Loucy (cell line): ENCODE measurements around the gene OSBPL8.

Source experiments
- H2AFZ ChIP-seq: fragments of 200-600 bp; sonication (generic); 2 replicates; pipeline ENCODE4 v1.6.0; 2016; ENCODE audit warnings: antibody characterized with exemption, mild to moderate bottlenecking, low read length, moderate library complexity
- H3F3A ChIP-seq: fragments of 200-600 bp; 2 replicates; pipeline ENCODE4 v1.6.0; 2016; ENCODE audit warnings: antibody characterized with exemption, low read depth, mild to moderate bottlenecking
- H3K27me3 ChIP-seq: fragments of 200-600 bp; sonication (generic); 2 replicates; pipeline ENCODE4 v1.6.1; 2014; ENCODE audit warnings: low read length, mild to moderate bottlenecking; ENCODE audit not compliant: insufficient read depth, poor library complexity, severe bottlenecking
- H3K36me3 ChIP-seq: fragments of 200-600 bp; sonication (generic); 2 replicates; pipeline ENCODE4 v1.6.1; 2016; ENCODE audit warnings: low read length; ENCODE audit not compliant: insufficient read depth
- H3K4me1 ChIP-seq: fragments of 200-600 bp; sonication (generic); 2 replicates; pipeline ENCODE4 v1.5.1; 2014; ENCODE audit warnings: low read length, mild to moderate bottlenecking; ENCODE audit not compliant: insufficient read depth, poor library complexity, severe bottlenecking
- H3K4me2 ChIP-seq: fragments of 200-600 bp; sonication (generic); 2 replicates; pipeline ENCODE4 v1.6.0; 2014; ENCODE audit warnings: antibody characterized with exemption, low read length, low read depth, mild to moderate bottlenecking; ENCODE audit not compliant: poor library complexity, severe bottlenecking
- H3K4me3 ChIP-seq: fragments of 200-600 bp; sonication (generic); 2 replicates; pipeline ENCODE4 v1.5.1; 2014; ENCODE audit warnings: low read length, mild to moderate bottlenecking, mixed read lengths; ENCODE audit not compliant: poor library complexity, severe bottlenecking
- H3K79me2 ChIP-seq: fragments of 200-600 bp; sonication (generic); 2 replicates; pipeline ENCODE4 v1.6.1; 2014; ENCODE audit warnings: low read length; ENCODE audit not compliant: insufficient read depth
- H3K9ac ChIP-seq: fragments of 200-600 bp; sonication (generic); 2 replicates; pipeline ENCODE4 v1.6.0; 2014; ENCODE audit warnings: mild to moderate bottlenecking, low read depth, low read length, moderate library complexity; ENCODE audit not compliant: poor library complexity, severe bottlenecking
- H3K9me2 ChIP-seq: fragments of 200-600 bp; sonication (generic); replicated peaks from 2 replicates; pipeline ENCODE4 v1.6.1; 2016; ENCODE audit warnings: low read depth, low read length, mixed read lengths
- H3K9me3 ChIP-seq: fragments of 200-600 bp; sonication (generic); 2 replicates; pipeline ENCODE4 v1.6.1; 2014; ENCODE audit warnings: mild to moderate bottlenecking, antibody characterized with exemption, low read length, low read depth; ENCODE audit not compliant: insufficient read depth
- H4K20me1 ChIP-seq: fragments of 200-600 bp; sonication (generic); 2 replicates; pipeline ENCODE4 v1.6.0; 2014; ENCODE audit warnings: antibody characterized with exemption, low read length, mild to moderate bottlenecking; ENCODE audit not compliant: insufficient read depth, poor library complexity, severe bottlenecking
- CTCF ChIP-seq: fragments of 200-600 bp; sonication (generic); conservative IDR thresholded peaks from 2 replicates; pipeline ENCODE4 v1.5.1; 2014; ENCODE audit warnings: mild to moderate bottlenecking, antibody characterized with exemption, low read length
- EZH2phosphoT487 ChIP-seq: fragments of 200-600 bp; IDR thresholded peaks from 2 replicates; pipeline ENCODE4 v1.6.1; 2018; ENCODE audit warnings: antibody characterized with exemption, mild to moderate bottlenecking, moderate library complexity, borderline replicate concordance

Gene OSBPL8

GRCh38 chr12:76537923-76538322, 21.6 kb downstream of the OSBPL8 start:
- Histone ChIP-seq H3K79me2 (peaks cover 89% of the 10 kb centered on the region), H2AFZ (no peak overlapping the region), H3K9me2 (no peaks in the 10 kb centered on the region), H3F3A (no peaks in the 10 kb centered on the region), H3K4me3 (no peak overlapping the region), H3K9ac (no peak overlapping the region), H3K4me1 (peaks cover 12% of the 10 kb centered on the region), H3K27me3 (no peaks in the 10 kb centered on the region), H4K20me1 (peaks cover 14% of the 10 kb centered on the region), H3K36me3 (peaks cover 7% of the 10 kb centered on the region), H3K9me3 (0 out of 2 replicates have a peak, but pooled peaks cover 3% of the 10 kb centered on the region), H3K4me2 (no peak overlapping the region)
- TF ChIP-seq CTCF (no peak), EZH2phosphoT487 (no peak)

GRCh38 chr12:76536546-76536945, 23.0 kb downstream of the OSBPL8 start:
- H3K36me3 ChIP-seq, result peaks cover 7% of the 10 kb centered on the region
- H4K20me1 ChIP-seq, result peaks cover 6% of the 10 kb centered on the region
- TF ChIP-seq EZH2phosphoT487 (no peak), CTCF (no peak)
- H3K79me2 ChIP-seq, result peaks cover 86% of the 10 kb centered on the region
- no peaks in the 10 kb centered on the region for H3K27me3 ChIP-seq
- H3K4me3 ChIP-seq, result no peak overlapping the region
- peaks cover 12% of the 10 kb centered on the region for H3K4me1 ChIP-seq
- no peaks in the 10 kb centered on the region for H3F3A ChIP-seq
- H3K9me2 ChIP-seq, result no peaks in the 10 kb centered on the region
- no peak overlapping the region for H2AFZ ChIP-seq
- H3K4me2 ChIP-seq, result no peak overlapping the region
- 0 out of 2 replicates have a peak, but pooled peaks cover 3% of the 10 kb centered on the region for H3K9me3 ChIP-seq
- H3K9ac ChIP-seq, result no peak overlapping the region

GRCh38 chr12:76535170-76535569, 24.4 kb downstream of the OSBPL8 start:
- H4K20me1 ChIP-seq, result peaks cover 12% of the 10 kb centered on the region
- H3K79me2 ChIP-seq, result peaks cover 89% of the 10 kb centered on the region
- no peak overlapping the region for H3K4me2 ChIP-seq
- no peak overlapping the region for H3K9ac ChIP-seq
- no peak for TF ChIP-seq CTCF
- no peak for TF ChIP-seq EZH2phosphoT487
- H3K4me1 ChIP-seq, result peaks cover 12% of the 10 kb centered on the region
- 0 out of 2 replicates have a peak, but pooled peaks cover 3% of the 10 kb centered on the region for H3K9me3 ChIP-seq
- H3K9me2 ChIP-seq, result no peaks in the 10 kb centered on the region
- peaks cover 7% of the 10 kb centered on the region for H3K36me3 ChIP-seq
- no peaks in the 10 kb centered on the region for H3K27me3 ChIP-seq
- no peak overlapping the region for H2AFZ ChIP-seq
- H3K4me3 ChIP-seq, result no peak overlapping the region
- H3F3A ChIP-seq, result no peaks in the 10 kb centered on the region
